CD14-positive monocyte (primary cell): Measurements from ENCODE around the gene PPP1R12B. TPM values are rescaled to one million over a fixed set of nuclear protein-coding genes. Genes with fewer than 3 reads are reported as not detected.
"Not testable (repeated sequence)": the region's sequence is repeated elsewhere in the genome, so short reads cannot be mapped to it uniquely, and the experiment has no call there.

Experiments used
- DNase-seq, 3 donors: peaks; one replicate each; pipeline ENCODE4 v3.0.0-alpha.2; 2011 to 2022
- H2AFZ ChIP-seq: 2 replicates; pipeline ENCODE4 v1.6.0; 2012; ENCODE audit warnings: mild to moderate bottlenecking, low read depth, low read length, inconsistent platforms; ENCODE audit not compliant: insufficient read depth, poor library complexity, severe bottlenecking
- H3K27ac ChIP-seq, 2 donors: 1 replicate in 1 of 2; 2 replicates in 1 of 2; pipeline ENCODE4 v1.5.1; 2012 to 2013; ENCODE audit warnings: low read length in 2 of 2, control low read depth in 1 of 2, inconsistent platforms in 1 of 2, low read depth in 1 of 2, mild to moderate bottlenecking in 1 of 2
- H3K27me3 ChIP-seq, 2 donors: one replicate each; pipeline versions ENCODE4 v1.6.0 to v1.6.1; 2011 to 2013; ENCODE audit warnings: low read length in 2 of 2; ENCODE audit not compliant: control insufficient read depth in 2 of 2, insufficient read depth in 2 of 2
- H3K36me3 ChIP-seq, 2 donors: replicated peaks in 1 of 2; 1 replicate in 1 of 2; 2 replicates in 1 of 2; pipeline versions ENCODE4 v1.5.1 to v1.6.1; 2012 to 2013; ENCODE audit warnings: low read length in 2 of 2, control low read depth in 1 of 2, inconsistent platforms in 1 of 2, mild to moderate bottlenecking in 1 of 2; ENCODE audit not compliant: insufficient read depth in 2 of 2, control insufficient read depth in 1 of 2
- H3K4me1 ChIP-seq, 2 donors: 1 replicate in 1 of 2; 2 replicates in 1 of 2; pipeline versions ENCODE4 v1.5.1 to v1.6.1; 2012 to 2013; ENCODE audit warnings: low read length in 2 of 2, control low read depth in 1 of 2, inconsistent platforms in 1 of 2, mild to moderate bottlenecking in 1 of 2, moderate library complexity in 1 of 2; ENCODE audit not compliant: insufficient read depth in 2 of 2, control insufficient read depth in 1 of 2
- H3K4me2 ChIP-seq: replicated peaks from 2 replicates; pipeline ENCODE3; 2012; ENCODE audit warnings: low read length, moderate library complexity, mild to moderate bottlenecking; ENCODE audit not compliant: poor library complexity, severe bottlenecking; ENCODE audit errors: extremely low read depth
- H3K4me3 ChIP-seq, 3 experiments: fragments of 200-600 bp in 1 of 3; sonication (generic) in 1 of 3; replicated peaks in 1 of 3; 1 replicate in 2 of 3; 2 replicates in 1 of 3; pipeline ENCODE4 v1.5.1; 2011 to 2013; ENCODE audit warnings: low read length in 3 of 3, mild to moderate bottlenecking in 3 of 3, control low read depth in 2 of 3, low read depth in 2 of 3, inconsistent platforms in 1 of 3, moderate library complexity in 1 of 3
- H3K79me2 ChIP-seq: 2 replicates; pipeline ENCODE4 v1.6.0; 2012; ENCODE audit warnings: mild to moderate bottlenecking, control low read depth, inconsistent platforms, low read length, moderate library complexity; ENCODE audit not compliant: insufficient read depth
- H3K9ac ChIP-seq: 2 replicates; pipeline ENCODE4 v1.6.0; 2017; ENCODE audit warnings: low read length, mild to moderate bottlenecking; ENCODE audit not compliant: insufficient read depth, poor library complexity, severe bottlenecking
- H3K9me3 ChIP-seq, 2 donors: replicated peaks in 1 of 2; 1 replicate in 1 of 2; 2 replicates in 1 of 2; pipeline versions ENCODE4 v1.5.1 to v1.6.1; 2012 to 2013; ENCODE audit warnings: low read length in 2 of 2, control low read depth in 1 of 2; ENCODE audit not compliant: control insufficient read depth in 1 of 2, insufficient read depth in 1 of 2
- H4K20me1 ChIP-seq: 2 replicates; pipeline ENCODE4 v1.6.0; 2012; ENCODE audit warnings: mild to moderate bottlenecking, low read length, control low read depth, moderate library complexity; ENCODE audit not compliant: insufficient read depth
- H3K27ac Mint-ChIP-seq, 7 donors: one replicate each; pipeline ENCODE4 v1.8.0; 2020; ENCODE audit warnings: mild to moderate bottlenecking in 7 of 7, mixed read lengths in 7 of 7, moderate library complexity in 6 of 7, inconsistent platforms in 2 of 7
- H3K27me3 Mint-ChIP-seq, 3 donors: one replicate each; pipeline ENCODE4 v1.8.0; 2021 to 2022; ENCODE audit warnings: low read depth in 3 of 3, mild to moderate bottlenecking in 3 of 3, mixed read lengths in 3 of 3, moderate library complexity in 3 of 3, inconsistent platforms in 1 of 3
- H3K36me3 Mint-ChIP-seq, 2 donors: one replicate each; pipeline ENCODE4 v1.8.0; 2020; ENCODE audit warnings: mixed read lengths in 2 of 2, inconsistent platforms in 1 of 2, mild to moderate bottlenecking in 1 of 2
- H3K4me1 Mint-ChIP-seq: one replicate; pipeline ENCODE4 v1.8.0; 2020; ENCODE audit warnings: mild to moderate bottlenecking, mixed read lengths
- H3K4me3 Mint-ChIP-seq, 2 donors: one replicate each; pipeline ENCODE4 v1.8.0; 2020; ENCODE audit warnings: mild to moderate bottlenecking in 2 of 2, mixed read lengths in 2 of 2, moderate library complexity in 1 of 2
- H3K9me3 Mint-ChIP-seq, 7 donors: one replicate each; pipeline ENCODE4 v1.8.0; 2020 to 2022; ENCODE audit warnings: mixed read lengths in 7 of 7, mild to moderate bottlenecking in 6 of 7, moderate library complexity in 6 of 7, inconsistent platforms in 2 of 7
- CTCF ChIP-seq: fragments of 200-600 bp; IDR thresholded peaks from one replicate; pipeline ENCODE4 v1.8.0; 2022; ENCODE audit warnings: antibody characterized with exemption, mild to moderate bottlenecking
- WGBS: methylation state at CpG from one replicate; pipeline ENCODE4 v1.1.5; 2013; ENCODE audit warnings: missing lambda C conversion rate; ENCODE audit not compliant: insufficient coverage; 5-methylcytosine and 5-hydroxymethylcytosine counted together
- intact Hi-C, 2 donors: fragments of 100-400 bp; cut with micrococcal nuclease; formaldehyde crosslinking; loops; one replicate each; pipeline versions ENCODE4 v1.15.0 to v1.15.1; 2023
- polyA plus RNA-seq, 3 donors: library from polyadenylated mRNA; depleted of rRNA in 1 of 3; unstranded in 2 of 3; stranded (reverse) in 1 of 3; fragments of 300-500 nt in 2 of 3; fragments of >200 nt in 1 of 3; fragmentation: Illumina TruSeq in 2 of 3; gene quantifications; 1 replicate in 2 of 3; 2 replicates in 1 of 3; pipeline ENCODE4 v1.2.3, GENCODE V29; 2012 to 2021

The PPP1R12B gene
- polyA plus RNA-seq, 3 donors, result 1.3 to 12.2 (median 1.7) TPM

- WGBS, result no CpG with 5 or more reads among the region's 1 CpG
- DNase-seq, result no peak
- Histone ChIP-seq H3K9me3 (no peaks in the 10 kb centered on the region), H3K27me3 (peaks cover 23 to 32% of the 10 kb centered on the region in 2 donors), H4K20me1 (peaks cover 44% of the 10 kb centered on the region), H3K27ac (no peak overlapping the region), H3K36me3 (peaks cover 11 to 58% of the 10 kb centered on the region in 2 donors), H3K79me2 (no peaks in the 10 kb centered on the region), H3K9ac (no peak overlapping the region), H3K4me3 (no peak overlapping the region), H3K4me1 (peaks cover 10 to 16% of the 10 kb centered on the region in 2 donors), H3K4me2 (no peak overlapping the region), H2AFZ (no peak overlapping the region)
- Mint-ChIP-seq H3K27ac (no peak overlapping the region), H3K9me3 (peaks cover 0 to 5% (median 0%) of the 10 kb centered on the region in 7 donors), H3K36me3 (peaks cover 70 to 72% of the 10 kb centered on the region in 2 donors), H3K4me3 (peak overlapping the region in 1 of 2 donors; percentile 16), H3K27me3 (peaks cover 20 to 58% (median 33%) of the 10 kb centered on the region in 3 donors), H3K4me1 (peaks cover 19% of the 10 kb centered on the region)
- intact Hi-C loops, result no loop called here
- TF ChIP-seq CTCF, result no peak
These were observed 232.1 kb downstream of the PPP1R12B start for GRCh38 chr1:202580619-202581018.

GRCh38 chr1:202582350-202582749 is 233.9 kb downstream of the PPP1R12B start:
- H3K27me3 ChIP-seq, result peaks cover 41 to 43% of the 10 kb centered on the region in 2 donors
- WGBS, result no CpG with 5 or more reads among the region's 5 CpGs

More at GRCh38 chr1:202582350-202582749, 233.9 kb downstream of the PPP1R12B start:
- H3K27ac Mint-ChIP-seq, H3K9ac ChIP-seq, H3K4me3 ChIP-seq, H2AFZ ChIP-seq, DNase-seq, intact Hi-C loops, H3K9me3 ChIP-seq, H3K9me3 Mint-ChIP-seq, H3K4me2 ChIP-seq, H3K79me2 ChIP-seq, H3K27ac ChIP-seq: not testable (repeated sequence)
- H3K4me1 Mint-ChIP-seq, result peaks cover 27% of the 10 kb centered on the region
- peaks cover 19 to 21% of the 10 kb centered on the region in 2 donors for H3K4me1 ChIP-seq
- peaks cover 73 to 76% of the 10 kb centered on the region in 2 donors for H3K36me3 Mint-ChIP-seq
- H3K36me3 ChIP-seq, result peaks cover 11 to 52% of the 10 kb centered on the region in 2 donors
- peak overlapping the region in 1 of 2 donors; percentile 62 for H3K4me3 Mint-ChIP-seq
- peaks cover 24 to 70% (median 47%) of the 10 kb centered on the region in 3 donors for H3K27me3 Mint-ChIP-seq
- peaks cover 50% of the 10 kb centered on the region for H4K20me1 ChIP-seq
